Measurements from ENCODE around the gene STAT1.
"Not testable (repeated sequence)": the region's sequence is repeated elsewhere in the genome, so short reads cannot be mapped to it uniquely, and the experiment has no call there.

Gene STAT1

DNA sequence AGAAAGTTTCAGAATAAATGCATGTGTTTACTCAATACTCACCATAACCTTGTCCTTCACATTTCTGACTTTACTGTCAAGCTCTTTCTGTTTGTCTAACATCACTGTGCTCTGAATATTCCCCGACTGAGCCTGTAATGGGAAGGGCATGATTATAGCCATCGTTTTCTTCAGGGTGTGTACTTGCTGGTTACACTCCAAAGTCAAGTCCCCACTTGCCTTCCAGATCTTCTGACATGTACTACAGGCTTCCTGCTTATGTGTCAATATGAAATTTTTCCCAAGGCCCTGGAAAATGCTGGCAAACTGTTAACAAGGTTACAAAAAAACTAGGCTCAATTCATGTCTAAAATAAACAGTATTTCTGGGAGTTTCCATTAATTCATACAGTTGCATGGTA lies 12.9 kb downstream of the STAT1 start:
- peaks cover 26% of the 10 kb centered on the region for H3K36me3 ChIP-seq (ENCODE audit: control insufficient read depth, insufficient read depth, low read length)

DNA sequence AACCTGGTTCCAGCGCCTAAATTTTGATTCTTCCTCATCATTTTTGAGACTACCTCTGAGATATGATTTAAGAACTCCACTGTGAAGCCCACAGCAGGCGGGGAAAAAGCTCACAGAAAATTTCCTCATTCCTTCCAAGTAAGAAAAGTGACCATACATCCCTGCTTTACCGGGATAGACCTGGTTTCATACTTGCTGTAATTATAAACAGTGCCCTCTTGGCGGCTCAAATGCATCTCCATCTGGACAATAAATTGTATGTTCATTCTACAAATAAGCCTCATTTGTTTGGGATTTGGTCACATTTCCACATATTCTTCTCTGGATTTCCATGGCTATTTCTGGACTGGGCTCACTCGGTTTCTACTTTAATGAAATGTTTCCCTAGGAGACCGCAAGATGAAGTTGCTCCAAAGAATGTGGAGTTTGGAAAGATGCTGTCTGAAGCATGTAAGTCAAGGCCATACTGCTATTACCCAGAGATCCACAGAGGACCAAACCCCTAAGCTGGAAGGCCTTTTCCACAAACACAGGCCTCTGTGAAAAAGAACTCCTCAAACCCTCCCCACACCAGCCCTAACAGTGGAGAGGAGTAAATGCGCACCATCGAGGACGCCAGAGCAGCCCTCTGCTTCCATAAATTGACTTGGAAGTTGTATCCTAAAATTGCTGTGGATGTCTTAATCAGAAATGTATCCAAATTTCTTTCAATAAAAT lies 13.9 kb downstream of the STAT1 start:
- Histone ChIP-seq H3K9ac (ENCODE audit: low read length) (no peak overlapping the region), H3K4me3 (ENCODE audit: low read length) (no peak overlapping the region), H3K9me3 (ENCODE audit: control insufficient read depth, low read length) (no peaks in the 10 kb centered on the region), H3K27me3 (ENCODE audit: control insufficient read depth, insufficient read depth, low read length) (no peaks in the 10 kb centered on the region), H3K4me1 (ENCODE audit: control insufficient read depth, insufficient read depth, low read length) (no peaks in the 10 kb centered on the region), H3K36me3 (ENCODE audit: control insufficient read depth, insufficient read depth, low read length) (peaks cover 28% of the 10 kb centered on the region)

More for the DNA sequence above, 12.9 kb downstream of the STAT1 start:
- H3K4me3 ChIP-seq (ENCODE audit: low read length): no peak overlapping the region
- no peak overlapping the region for H3K9ac ChIP-seq (ENCODE audit: low read length)
- no peaks in the 10 kb centered on the region for H3K4me1 ChIP-seq (ENCODE audit: control insufficient read depth, insufficient read depth, low read length)
- H3K27me3 ChIP-seq (ENCODE audit: control insufficient read depth, insufficient read depth, low read length): no peaks in the 10 kb centered on the region
- H3K9me3 ChIP-seq (ENCODE audit: control insufficient read depth, low read length): no peaks in the 10 kb centered on the region

DNA sequence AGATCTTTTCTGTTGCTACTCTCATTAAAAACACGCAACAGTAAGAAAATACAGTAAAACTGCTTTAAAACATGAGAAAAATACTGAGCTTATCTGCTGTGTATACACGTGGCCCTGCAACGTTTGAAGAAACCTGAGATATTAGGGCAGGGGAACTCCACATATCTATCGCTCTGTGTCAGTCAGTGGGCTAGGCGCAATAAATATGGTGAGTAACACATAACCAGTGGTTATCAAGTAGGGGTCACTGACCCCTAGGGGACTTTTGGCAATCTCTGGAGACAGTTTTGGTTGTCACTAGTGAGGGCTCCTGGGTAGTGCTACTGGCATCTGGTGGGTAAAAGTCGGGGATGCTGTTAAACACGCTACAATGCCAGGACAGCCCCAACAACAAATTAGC lies 14.9 kb downstream of the STAT1 start:
- Histone ChIP-seq H3K27me3 (ENCODE audit: control insufficient read depth, insufficient read depth, low read length) (no peaks in the 10 kb centered on the region), H3K36me3 (ENCODE audit: control insufficient read depth, insufficient read depth, low read length) (peaks cover 26% of the 10 kb centered on the region), H3K4me3 (ENCODE audit: low read length) (no peak overlapping the region), H3K4me1 (ENCODE audit: control insufficient read depth, insufficient read depth, low read length) (no peaks in the 10 kb centered on the region), H3K9me3 (ENCODE audit: control insufficient read depth, low read length) (no peaks in the 10 kb centered on the region), H3K9ac (ENCODE audit: low read length) (no peak overlapping the region)

DNA sequence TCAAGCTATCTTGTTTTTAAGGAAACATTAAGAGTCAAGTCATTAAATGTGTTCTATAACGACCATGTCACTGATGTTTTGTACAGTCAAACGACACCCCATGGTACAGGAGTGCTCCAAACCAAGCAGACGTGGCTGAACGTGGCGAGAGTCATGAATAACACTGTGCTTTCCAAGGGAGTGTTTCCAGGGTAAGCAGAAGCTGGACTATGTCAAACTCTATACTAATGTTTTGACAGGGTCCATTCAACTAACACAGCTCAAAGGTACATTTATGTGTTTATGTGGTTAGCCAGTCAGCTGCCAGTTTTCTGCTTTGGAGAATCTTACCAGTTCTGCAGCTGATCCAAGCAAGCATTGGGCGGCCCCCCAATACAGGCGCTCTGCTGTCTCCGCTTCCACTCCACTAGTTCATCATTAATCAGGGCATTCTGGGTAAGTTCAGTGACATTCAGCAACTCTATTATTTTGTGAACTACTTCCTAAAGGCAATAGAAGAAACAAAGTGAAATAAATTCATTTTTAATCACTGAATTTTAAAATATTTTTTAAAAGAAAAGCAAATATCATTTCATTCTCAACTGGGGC lies 16.4 kb downstream of the STAT1 start:
- H3K4me1 ChIP-seq (ENCODE audit: control insufficient read depth, insufficient read depth, low read length): no peaks in the 10 kb centered on the region
- no peaks in the 10 kb centered on the region for H3K9me3 ChIP-seq (ENCODE audit: control insufficient read depth, low read length)
- peaks cover 28% of the 10 kb centered on the region for H3K36me3 ChIP-seq (ENCODE audit: control insufficient read depth, insufficient read depth, low read length)
- H3K4me3 ChIP-seq (ENCODE audit: low read length): no peak overlapping the region
- H3K27me3 ChIP-seq (ENCODE audit: control insufficient read depth, insufficient read depth, low read length): no peaks in the 10 kb centered on the region
- H3K9ac ChIP-seq (ENCODE audit: low read length): no peak overlapping the region

DNA sequence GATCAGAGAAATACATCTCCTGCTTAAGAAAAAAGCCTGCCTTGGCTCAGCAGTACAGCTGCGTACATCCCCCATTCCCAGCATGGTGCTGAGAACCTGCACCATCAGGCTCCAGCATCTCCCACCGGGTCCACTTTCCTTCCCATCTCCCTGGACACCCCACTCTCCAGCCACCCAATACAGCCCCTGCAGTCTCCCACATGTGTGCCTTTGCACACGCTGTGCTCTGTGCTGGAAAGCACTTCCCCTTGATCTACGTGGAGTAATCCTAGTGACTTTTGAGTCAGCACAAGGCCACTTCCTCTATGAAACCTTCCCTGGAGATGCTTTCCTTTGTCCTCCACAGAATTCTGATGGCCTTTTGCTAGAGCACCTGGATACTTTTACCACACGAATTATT lies 17.0 kb downstream of the STAT1 start:
- peaks cover 28% of the 10 kb centered on the region for H3K36me3 ChIP-seq (ENCODE audit: control insufficient read depth, insufficient read depth, low read length)
- H3K4me3 ChIP-seq (ENCODE audit: low read length): no peak overlapping the region

DNA sequence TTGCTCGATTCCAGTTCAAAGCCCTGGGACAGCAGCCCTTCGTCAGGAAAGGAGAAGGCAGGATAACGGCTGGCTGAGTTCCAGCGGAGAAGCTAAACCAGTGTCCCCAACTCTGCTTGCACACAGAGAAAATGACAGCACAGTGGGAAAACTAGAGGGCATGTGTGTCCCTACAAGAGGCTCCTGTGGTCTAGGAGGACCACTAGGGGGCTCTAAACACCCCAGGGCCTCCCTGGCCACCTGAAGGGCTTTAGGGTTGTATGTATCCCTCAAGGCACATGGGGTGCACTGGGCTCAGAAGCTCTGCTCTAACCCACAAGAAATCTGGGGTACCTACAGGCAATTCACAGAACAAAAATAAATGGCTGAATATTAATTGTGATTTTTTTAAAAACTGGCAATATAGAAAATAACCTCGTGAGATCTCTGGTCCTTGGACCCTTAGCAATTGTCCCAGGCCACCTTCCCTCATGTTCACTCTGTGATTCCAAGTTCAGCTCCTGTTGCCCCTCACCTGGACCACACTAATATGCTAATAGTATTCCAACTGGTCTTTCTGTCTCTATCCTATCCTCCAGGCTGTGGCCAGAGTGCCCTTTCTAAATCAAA lies 17.5 kb downstream of the STAT1 start:
- H3K27me3 ChIP-seq (ENCODE audit: control insufficient read depth, insufficient read depth, low read length): no peaks in the 10 kb centered on the region
- no peaks in the 10 kb centered on the region for H3K9me3 ChIP-seq (ENCODE audit: control insufficient read depth, low read length)
- H3K4me3 ChIP-seq (ENCODE audit: low read length): no peak overlapping the region
- no peaks in the 10 kb centered on the region for H3K4me1 ChIP-seq (ENCODE audit: control insufficient read depth, insufficient read depth, low read length)
- H3K9ac ChIP-seq (ENCODE audit: low read length): no peak overlapping the region
- peaks cover 28% of the 10 kb centered on the region for H3K36me3 ChIP-seq (ENCODE audit: control insufficient read depth, insufficient read depth, low read length)

More for the DNA sequence above, 17.0 kb downstream of the STAT1 start:
- Histone ChIP-seq H3K9me3 (ENCODE audit: control insufficient read depth, low read length) (no peaks in the 10 kb centered on the region), H3K4me1 (ENCODE audit: control insufficient read depth, insufficient read depth, low read length) (no peaks in the 10 kb centered on the region), H3K27me3 (ENCODE audit: control insufficient read depth, insufficient read depth, low read length) (no peaks in the 10 kb centered on the region), H3K9ac (ENCODE audit: low read length) (no peak overlapping the region)

DNA sequence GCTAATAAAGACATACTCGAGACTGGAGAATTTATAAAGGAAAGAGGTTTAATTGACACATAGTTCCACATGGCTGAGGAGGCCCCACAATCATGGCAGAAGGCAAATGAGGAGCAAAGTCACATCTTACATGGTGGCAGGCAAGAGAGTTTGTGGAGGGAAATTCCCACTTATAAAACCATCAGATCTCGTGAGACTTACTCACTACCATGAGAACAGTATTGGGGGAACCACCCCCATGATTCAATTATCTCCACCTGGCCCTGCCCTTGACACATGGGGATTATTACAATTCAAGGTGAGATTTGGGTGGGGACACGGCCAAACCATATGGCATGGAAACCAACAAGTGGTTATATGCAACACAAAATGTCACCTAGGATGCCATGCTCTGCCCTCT lies 18.7 kb downstream of the STAT1 start:
- not testable (repeated sequence) for H3K4me1 ChIP-seq (ENCODE audit: control insufficient read depth, insufficient read depth, low read length); H3K9me3 ChIP-seq (ENCODE audit: control insufficient read depth, low read length)
- H3K36me3 ChIP-seq (ENCODE audit: control insufficient read depth, insufficient read depth, low read length): peaks cover 30% of the 10 kb centered on the region

DNA sequence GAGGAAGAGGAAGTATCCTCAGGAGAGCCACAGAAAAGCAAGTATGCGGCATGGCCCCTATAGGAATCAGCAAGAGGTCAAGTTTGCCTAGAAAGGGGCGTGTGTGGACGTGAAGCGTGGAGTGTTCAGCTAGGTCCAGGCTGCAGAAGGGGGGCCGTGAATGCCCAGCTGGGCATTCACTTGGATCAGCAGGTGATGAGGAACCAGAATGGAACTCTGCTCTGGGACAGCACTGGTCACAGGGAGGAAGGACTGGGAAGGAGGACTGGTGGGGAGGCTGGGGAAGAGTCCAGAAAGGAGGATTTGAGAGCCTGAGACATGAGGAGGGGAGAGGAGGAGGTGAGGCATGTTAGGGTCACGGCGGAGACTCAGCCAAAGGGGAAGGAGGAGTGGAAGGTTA lies 19.8 kb downstream of the STAT1 start:
- H3K36me3 ChIP-seq (ENCODE audit: control insufficient read depth, insufficient read depth, low read length): peaks cover 34% of the 10 kb centered on the region
- no peaks in the 10 kb centered on the region for H3K9me3 ChIP-seq (ENCODE audit: control insufficient read depth, low read length)
- no peaks in the 10 kb centered on the region for H3K27me3 ChIP-seq (ENCODE audit: control insufficient read depth, insufficient read depth, low read length)
- no peak overlapping the region for H3K9ac ChIP-seq (ENCODE audit: low read length)
- no peaks in the 10 kb centered on the region for H3K4me1 ChIP-seq (ENCODE audit: control insufficient read depth, insufficient read depth, low read length)
- H3K4me3 ChIP-seq (ENCODE audit: low read length): no peak overlapping the region

More for the DNA sequence above, 18.7 kb downstream of the STAT1 start:
- not testable (repeated sequence) for H3K9ac ChIP-seq (ENCODE audit: low read length); H3K4me3 ChIP-seq (ENCODE audit: low read length); H3K27me3 ChIP-seq (ENCODE audit: control insufficient read depth, insufficient read depth, low read length)

DNA sequence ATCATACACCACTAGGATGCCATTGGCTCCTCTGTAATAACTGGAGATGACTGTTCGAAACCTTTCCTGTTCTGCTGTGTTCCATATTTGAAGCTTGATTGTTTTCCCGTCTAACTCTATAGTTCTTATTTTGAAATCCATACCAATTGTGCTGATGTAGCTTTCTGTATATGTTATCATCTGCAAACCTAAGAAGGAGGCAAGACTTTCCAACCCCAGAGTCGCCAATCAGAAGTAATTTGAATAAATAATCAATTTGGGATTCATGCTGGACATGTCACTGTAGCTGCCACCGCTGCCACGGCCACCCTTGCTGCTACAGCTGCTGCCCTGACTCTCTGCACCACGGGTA lies 20.7 kb downstream of the STAT1 start:
- no peaks in the 10 kb centered on the region for H3K27me3 ChIP-seq (ENCODE audit: control insufficient read depth, insufficient read depth, low read length)
- H3K4me1 ChIP-seq (ENCODE audit: control insufficient read depth, insufficient read depth, low read length): no peaks in the 10 kb centered on the region
- H3K36me3 ChIP-seq (ENCODE audit: control insufficient read depth, insufficient read depth, low read length): peaks cover 37% of the 10 kb centered on the region
- H3K9ac ChIP-seq (ENCODE audit: low read length): no peak overlapping the region
- H3K9me3 ChIP-seq (ENCODE audit: control insufficient read depth, low read length): no peaks in the 10 kb centered on the region
- no peak overlapping the region for H3K4me3 ChIP-seq (ENCODE audit: low read length)

DNA sequence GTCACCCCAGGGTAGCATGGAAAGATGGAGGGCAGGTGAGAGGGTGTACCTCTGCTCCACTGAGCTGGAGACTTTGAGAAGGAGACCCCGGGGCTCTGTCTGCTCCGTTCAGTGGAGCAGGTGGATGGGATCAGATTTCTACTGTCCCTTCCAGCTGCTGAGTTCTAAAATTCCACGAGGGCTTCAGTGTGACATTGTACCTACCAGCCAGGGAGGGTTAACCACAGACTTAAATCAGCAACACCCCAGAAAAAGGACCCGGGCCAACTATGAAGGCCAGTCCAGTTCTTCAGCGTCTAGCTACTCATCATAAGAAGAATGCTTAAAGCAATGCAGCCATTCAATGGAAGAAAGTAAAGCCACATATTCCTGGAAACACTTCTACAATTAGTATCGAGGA lies 23.8 kb downstream of the STAT1 start:
- H3K4me3 ChIP-seq (ENCODE audit: low read length): no peak overlapping the region
- peaks cover 30% of the 10 kb centered on the region for H3K36me3 ChIP-seq (ENCODE audit: control insufficient read depth, insufficient read depth, low read length)
- H3K4me1 ChIP-seq (ENCODE audit: control insufficient read depth, insufficient read depth, low read length): no peaks in the 10 kb centered on the region
- H3K27me3 ChIP-seq (ENCODE audit: control insufficient read depth, insufficient read depth, low read length): no peaks in the 10 kb centered on the region
- H3K9me3 ChIP-seq (ENCODE audit: control insufficient read depth, low read length): no peaks in the 10 kb centered on the region
- no peak overlapping the region for H3K9ac ChIP-seq (ENCODE audit: low read length)

DNA sequence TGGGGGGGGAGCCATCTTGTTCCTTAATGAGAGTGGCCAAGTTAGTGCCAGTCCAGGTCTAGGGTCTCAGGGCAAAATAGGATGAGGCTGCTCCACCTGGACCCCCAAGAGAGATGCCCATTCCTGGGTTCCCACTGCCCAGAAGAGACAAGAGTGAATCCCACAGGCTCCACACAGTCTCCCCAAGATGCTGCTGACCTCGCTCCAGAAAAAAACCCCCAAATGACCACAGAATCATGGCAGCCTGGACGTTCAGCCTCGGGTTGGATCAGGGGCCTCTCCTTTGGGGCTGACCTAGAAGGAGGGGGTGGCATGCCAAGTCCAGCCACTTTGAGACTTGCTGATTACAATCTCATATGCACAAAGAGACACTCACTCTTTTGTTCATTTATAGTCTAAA lies 25.1 kb downstream of the STAT1 start:
- H3K9ac ChIP-seq (ENCODE audit: low read length): no peak overlapping the region
- no peaks in the 10 kb centered on the region for H3K9me3 ChIP-seq (ENCODE audit: control insufficient read depth, low read length)
- H3K4me3 ChIP-seq (ENCODE audit: low read length): no peak overlapping the region
- H3K4me1 ChIP-seq (ENCODE audit: control insufficient read depth, insufficient read depth, low read length): no peaks in the 10 kb centered on the region
- H3K36me3 ChIP-seq (ENCODE audit: control insufficient read depth, insufficient read depth, low read length): peaks cover 31% of the 10 kb centered on the region
- H3K27me3 ChIP-seq (ENCODE audit: control insufficient read depth, insufficient read depth, low read length): no peaks in the 10 kb centered on the region

DNA sequence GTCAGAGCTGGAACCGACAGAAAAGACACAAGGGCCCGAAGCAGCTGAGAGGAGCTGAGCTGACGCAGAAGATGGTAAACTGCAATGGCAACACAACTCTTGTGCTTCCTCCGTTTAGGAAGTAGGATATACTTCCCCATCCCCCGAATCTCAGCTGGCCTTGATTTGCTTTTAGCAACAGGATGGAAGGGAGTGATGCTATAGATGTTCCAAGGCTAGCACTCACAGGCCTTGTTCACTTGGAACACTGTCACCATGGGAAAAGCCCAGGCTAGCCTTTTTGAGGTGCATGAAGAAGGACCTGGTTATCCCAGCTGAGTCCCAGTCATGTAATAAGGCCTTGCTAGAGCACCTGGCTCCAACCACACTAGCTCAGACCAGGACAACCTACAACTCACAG lies 26.0 kb downstream of the STAT1 start:
- Histone ChIP-seq H3K4me3 (ENCODE audit: low read length) (no peak overlapping the region), H3K36me3 (ENCODE audit: control insufficient read depth, insufficient read depth, low read length) (peaks cover 37% of the 10 kb centered on the region), H3K4me1 (ENCODE audit: control insufficient read depth, insufficient read depth, low read length) (no peaks in the 10 kb centered on the region), H3K27me3 (ENCODE audit: control insufficient read depth, insufficient read depth, low read length) (no peaks in the 10 kb centered on the region), H3K9ac (ENCODE audit: low read length) (no peak overlapping the region), H3K9me3 (ENCODE audit: control insufficient read depth, low read length) (no peaks in the 10 kb centered on the region)

All from mucosa of stomach (tissue), 1 donor.